Stimulated activated CD8-positive, alpha-beta memory T cell treated with anti-CD3 and anti-CD28 coated beads, Interleukin-2, amount 100 ng/mL, for 48 hours (primary cell): ENCODE results near the gene TBX18.

Source experiments
- DNase-seq, 2 donors: peaks; one replicate each; pipeline ENCODE4 v3.0.0-alpha.2; 2020; ENCODE audit warnings: low read depth in 2 of 2

The TBX18 gene

GRCh38 chr6:84671183-84671582 is 93.2 kb downstream of the TBX18 start:
- DNase-seq, result no peak

- no peak for DNase-seq
Measured at GRCh38 chr6:84669945-84670344, 94.5 kb downstream of the TBX18 start.

- no peak for DNase-seq
Measured at GRCh38 chr6:84667252-84668213, 96.9 kb downstream of the TBX18 start.

DNA sequence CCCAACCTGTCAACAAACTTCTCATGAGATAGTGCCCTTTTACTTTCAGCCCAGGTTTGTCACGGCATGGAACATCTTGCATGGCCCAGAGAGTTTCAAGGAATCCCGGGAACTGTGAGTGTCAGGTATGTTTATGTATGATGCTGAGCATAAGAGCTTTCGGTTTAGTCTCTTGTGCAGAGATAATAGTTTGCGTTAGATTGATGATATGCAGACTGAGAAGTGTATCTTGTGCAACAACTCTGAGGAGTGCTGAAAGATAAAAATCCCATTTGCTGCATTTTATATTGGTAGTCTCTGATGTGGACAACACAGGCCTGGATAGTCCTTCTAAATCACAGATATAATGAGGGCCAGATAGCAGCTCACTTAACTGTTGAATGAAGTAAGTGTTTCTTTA is 99.0 kb downstream of the TBX18 start:
- DNase-seq, result no peak

DNA sequence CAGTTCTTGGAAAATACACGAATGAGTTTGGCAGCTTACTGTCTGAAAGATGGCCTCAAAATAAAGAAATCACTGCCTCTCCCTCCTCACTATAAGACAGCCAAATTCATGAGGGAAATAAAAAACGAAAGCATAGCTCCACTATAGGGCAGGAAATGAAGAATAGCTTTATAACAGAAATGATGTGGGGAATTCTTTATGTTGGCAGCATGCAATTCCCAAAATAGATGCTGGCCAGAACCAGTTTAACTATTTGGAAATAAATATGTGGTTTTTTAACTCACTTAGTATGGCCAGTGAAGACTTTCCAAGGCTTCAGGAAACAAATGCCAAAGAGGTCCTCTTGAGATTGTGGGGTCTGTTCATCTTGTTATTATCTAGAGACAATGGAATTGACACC is 100.5 kb downstream of the TBX18 start:
- no peak for DNase-seq

GRCh38 chr6:84657486-84657885 is 106.9 kb downstream of the TBX18 start:
- DNase-seq, result no peak

DNA sequence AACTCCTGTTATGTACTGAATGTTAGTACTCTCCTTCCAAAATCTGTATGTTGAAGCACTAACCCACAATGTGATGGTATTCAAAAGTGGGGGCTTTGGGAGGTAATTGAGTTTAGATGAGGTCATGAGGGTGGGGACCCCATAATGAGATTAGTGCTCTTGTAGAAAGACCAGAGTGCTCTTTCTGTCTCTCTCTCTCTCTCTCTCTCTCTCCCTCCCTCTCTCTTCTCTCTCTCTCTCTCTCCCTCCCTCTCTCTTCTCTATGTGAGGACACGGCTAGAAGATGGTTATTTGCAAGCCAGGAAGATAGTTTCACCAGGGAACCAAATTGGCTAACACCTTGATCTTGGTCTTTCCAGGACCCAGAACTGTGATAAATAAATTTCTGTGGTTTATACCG is 107.4 kb downstream of the TBX18 start:
- no peak for DNase-seq

GRCh38 chr6:84653027-84653551 is 111.3 kb downstream of the TBX18 start:
- DNase-seq, result no peak

DNA sequence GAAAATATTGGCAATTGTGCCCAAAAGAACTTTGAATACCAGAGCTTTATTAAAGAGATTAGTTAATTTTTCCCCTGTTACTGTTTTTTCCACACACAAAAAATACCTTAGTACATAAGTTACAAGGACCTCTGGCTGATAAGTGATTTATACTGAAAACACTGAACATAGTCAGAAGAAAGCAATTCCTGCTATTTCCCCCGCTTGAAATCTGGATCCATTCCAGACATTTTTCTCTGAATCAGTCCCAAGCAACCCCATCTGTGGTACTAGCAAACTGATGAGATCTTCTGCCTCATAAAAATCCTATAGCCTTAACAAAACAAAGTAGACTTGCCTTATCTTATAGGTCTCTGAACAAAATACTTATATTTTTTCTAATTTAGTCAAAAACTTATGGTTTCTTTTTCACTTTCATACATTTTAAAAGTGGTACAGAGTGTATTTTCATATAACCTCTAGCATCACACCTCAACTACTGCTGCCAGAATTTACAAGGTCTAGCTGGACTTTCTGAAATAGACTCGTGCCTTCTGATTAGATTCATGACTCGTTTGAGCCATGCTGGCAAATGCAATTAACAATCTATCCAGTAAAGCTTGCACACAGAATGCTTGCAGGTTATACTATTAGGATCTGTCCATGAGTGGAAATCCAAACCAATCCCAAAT is 111.9 kb downstream of the TBX18 start:
- no peak for DNase-seq

- no peak for DNase-seq
Measured at GRCh38 chr6:84651583-84651982, 112.8 kb downstream of the TBX18 start.

- no peak for DNase-seq
Measured at GRCh38 chr6:84648444-84648843, 116.0 kb downstream of the TBX18 start.

- no peak for DNase-seq
Measured at GRCh38 chr6:84645563-84646266, 118.7 kb downstream of the TBX18 start.

GRCh38 chr6:84645000-84645399 is 119.4 kb downstream of the TBX18 start:
- DNase-seq, result no peak

DNA sequence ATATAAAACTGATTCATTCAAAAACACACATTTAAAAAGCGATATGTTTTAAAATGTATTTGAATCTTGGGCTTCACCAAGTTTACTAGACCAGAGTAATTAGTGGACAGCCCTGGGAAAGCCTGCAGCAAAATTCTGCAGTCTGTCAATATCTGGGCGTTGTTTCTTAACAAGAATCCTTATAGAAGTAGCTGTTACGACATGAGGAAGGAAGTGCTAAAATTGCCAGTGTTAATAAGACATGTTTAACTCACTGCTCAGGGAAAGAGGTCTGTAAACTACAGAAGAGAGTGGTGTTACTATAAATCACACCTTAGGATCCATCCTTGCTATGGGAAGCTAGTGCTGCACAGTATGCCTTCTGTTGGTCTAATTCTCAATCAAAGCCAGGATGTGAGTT is 120.6 kb downstream of the TBX18 start:
- DNase-seq, result no peak

DNA sequence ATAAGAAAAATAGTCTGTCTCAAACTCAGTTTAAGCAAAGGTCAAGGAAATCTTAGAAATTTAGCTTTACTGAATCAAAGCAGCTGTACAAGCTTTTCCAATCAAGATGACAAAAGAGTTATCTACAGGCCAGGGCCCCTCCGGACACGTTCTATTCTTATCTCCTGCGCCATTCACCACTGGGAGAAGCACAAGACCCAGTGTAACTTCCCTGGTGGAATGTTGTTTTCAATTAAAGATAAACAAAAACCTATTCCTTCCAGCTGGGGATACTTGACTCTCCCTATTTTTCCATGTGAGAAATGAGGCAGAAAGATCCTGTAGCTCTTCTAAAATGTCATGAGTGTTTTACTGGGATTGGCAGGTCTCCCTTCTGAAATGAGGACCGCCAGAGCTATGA is 123.3 kb downstream of the TBX18 start:
- no peak for DNase-seq

GRCh38 chr6:84639396-84639795 is 125.0 kb downstream of the TBX18 start:
- DNase-seq, result no peak

GRCh38 chr6:84638286-84638685 is 126.1 kb downstream of the TBX18 start:
- no peak for DNase-seq
